WI38 (cell line): ENCODE data around the gene SLC44A4.

Source experiments
- H3K4me3 ChIP-seq: 2 replicates; pipeline ENCODE4 v1.5.1; 2011; ENCODE audit warnings: low read depth, mild to moderate bottlenecking, control low read depth, low read length
- TF ChIP-seq, protein P1 (sequence below): IDR thresholded peaks from 2 replicates; pipeline ENCODE4 v1.5.1; 2012; ENCODE audit warnings: low read depth, mild to moderate bottlenecking, control low read depth, low read length

The SLC44A4 gene

GRCh38 chr6:31878726-31879125 is at the start of gene SLC44A4:
Gene SLC44A4 (minus strand): TSS chr6:31878997. CDS start chr6:31878980, 17 bp downstream.
- no peak within 1 kb of the TSS for H3K4me3 ChIP-seq
- TF ChIP-seq, protein P1, sequence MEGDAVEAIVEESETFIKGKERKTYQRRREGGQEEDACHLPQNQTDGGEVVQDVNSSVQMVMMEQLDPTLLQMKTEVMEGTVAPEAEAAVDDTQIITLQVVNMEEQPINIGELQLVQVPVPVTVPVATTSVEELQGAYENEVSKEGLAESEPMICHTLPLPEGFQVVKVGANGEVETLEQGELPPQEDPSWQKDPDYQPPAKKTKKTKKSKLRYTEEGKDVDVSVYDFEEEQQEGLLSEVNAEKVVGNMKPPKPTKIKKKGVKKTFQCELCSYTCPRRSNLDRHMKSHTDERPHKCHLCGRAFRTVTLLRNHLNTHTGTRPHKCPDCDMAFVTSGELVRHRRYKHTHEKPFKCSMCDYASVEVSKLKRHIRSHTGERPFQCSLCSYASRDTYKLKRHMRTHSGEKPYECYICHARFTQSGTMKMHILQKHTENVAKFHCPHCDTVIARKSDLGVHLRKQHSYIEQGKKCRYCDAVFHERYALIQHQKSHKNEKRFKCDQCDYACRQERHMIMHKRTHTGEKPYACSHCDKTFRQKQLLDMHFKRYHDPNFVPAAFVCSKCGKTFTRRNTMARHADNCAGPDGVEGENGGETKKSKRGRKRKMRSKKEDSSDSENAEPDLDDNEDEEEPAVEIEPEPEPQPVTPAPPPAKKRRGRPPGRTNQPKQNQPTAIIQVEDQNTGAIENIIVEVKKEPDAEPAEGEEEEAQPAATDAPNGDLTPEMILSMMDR = no peak

DNA sequence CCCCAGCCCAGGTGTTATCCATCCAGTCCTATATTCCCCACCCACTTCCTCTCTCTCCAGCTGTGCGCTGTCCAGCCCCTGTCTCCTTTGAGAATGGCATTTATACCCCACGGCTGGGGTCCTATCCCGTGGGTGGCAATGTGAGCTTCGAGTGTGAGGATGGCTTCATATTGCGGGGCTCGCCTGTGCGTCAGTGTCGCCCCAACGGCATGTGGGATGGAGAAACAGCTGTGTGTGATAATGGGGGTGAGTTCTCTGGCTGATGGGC is 49.8 kb upstream of the SLC44A4 start:
- TF ChIP-seq, protein P1 = no peak
- no peak overlapping the region for H3K4me3 ChIP-seq

DNA sequence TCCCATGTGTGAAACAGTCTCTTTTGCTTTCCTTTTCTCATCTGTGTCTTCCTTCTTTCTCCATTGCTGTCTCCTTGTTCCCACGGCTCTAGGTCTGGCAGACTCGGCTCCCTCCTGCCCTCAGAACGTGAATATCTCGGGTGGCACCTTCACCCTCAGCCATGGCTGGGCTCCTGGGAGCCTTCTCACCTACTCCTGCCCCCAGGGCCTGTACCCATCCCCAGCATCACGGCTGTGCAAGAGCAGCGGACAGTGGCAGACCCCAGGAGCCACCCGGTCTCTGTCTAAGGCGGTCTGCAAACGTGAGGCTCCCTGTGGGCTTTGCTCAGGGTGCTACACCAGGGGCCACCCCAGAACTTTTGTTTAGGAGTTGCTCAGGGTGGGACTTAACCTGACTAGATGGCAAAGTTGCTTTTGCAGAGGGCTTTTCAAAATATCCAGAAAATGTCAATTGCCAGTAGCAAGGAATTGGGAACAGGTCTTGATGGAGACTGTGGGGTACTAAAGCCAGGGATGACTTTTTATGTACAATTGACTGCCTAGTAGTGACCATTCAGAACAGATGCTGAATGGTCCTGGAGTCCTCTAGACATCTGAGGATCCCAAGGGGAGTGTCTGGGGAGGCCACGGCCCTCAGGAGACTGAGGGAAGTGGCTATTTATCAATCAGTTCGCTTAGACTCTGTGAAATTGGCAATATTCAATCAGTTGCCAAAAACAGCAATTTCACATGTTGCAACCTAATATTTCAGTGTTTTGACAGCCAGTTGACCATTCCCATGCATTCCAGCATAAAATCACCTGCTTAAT is 49.3 kb upstream of the SLC44A4 start:
- TF ChIP-seq, protein P1 = no peak
- no peak overlapping the region for H3K4me3 ChIP-seq

GRCh38 chr6:31927242-31927862 is 48.6 kb upstream of the SLC44A4 start, which contains the start of gene C2:
Gene C2 (plus strand): TSS chr6:31927717. CDS start chr6:31927753, 36 bp downstream.
- TF ChIP-seq, protein P1 = no peak
- no peak within 1 kb of the TSS for H3K4me3 ChIP-seq

DNA sequence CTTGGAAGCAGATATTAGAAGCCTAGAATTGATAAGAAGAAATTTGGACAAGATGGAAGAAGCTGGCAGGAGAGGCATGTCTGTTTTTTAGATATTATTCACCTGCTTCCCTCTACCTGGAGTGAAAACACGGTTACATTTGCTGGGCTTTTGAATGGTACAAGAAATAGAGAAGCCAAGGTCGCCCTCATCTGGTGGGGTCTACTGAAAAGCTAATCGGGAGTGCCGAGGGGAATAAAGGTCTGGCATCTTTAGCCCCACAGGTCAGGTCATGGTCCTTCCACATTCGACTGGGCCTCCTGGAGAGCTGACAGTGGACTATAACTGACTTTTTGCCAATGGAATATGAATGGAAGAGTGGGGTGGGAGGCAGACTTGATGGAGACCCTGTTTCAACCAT is 44.1 kb upstream of the SLC44A4 start:
- TF ChIP-seq, protein P1 = no peak
- H3K4me3 ChIP-seq = no peak overlapping the region

DNA sequence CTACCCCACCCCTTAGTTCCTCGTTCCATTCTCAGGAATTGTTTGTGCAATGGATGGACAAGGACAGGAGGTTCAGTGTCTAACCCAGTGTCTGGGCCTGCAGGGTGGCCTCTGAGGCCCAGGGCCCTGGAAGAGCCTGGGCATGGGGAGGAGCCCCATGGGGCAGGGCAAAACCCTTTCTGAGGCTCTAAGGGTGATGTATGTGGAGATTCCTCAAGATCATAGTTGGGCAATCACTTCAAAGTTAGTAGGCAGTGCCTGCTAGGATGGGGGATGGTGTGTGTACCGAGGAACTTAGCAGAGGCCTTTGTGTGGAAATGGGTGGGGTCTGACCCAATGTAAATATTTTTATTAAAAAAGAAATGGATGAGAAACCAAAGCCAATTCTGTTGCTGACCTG is 42.0 kb upstream of the SLC44A4 start:
- H3K4me3 ChIP-seq = no peak overlapping the region
- TF ChIP-seq, protein P1 = no peak

DNA sequence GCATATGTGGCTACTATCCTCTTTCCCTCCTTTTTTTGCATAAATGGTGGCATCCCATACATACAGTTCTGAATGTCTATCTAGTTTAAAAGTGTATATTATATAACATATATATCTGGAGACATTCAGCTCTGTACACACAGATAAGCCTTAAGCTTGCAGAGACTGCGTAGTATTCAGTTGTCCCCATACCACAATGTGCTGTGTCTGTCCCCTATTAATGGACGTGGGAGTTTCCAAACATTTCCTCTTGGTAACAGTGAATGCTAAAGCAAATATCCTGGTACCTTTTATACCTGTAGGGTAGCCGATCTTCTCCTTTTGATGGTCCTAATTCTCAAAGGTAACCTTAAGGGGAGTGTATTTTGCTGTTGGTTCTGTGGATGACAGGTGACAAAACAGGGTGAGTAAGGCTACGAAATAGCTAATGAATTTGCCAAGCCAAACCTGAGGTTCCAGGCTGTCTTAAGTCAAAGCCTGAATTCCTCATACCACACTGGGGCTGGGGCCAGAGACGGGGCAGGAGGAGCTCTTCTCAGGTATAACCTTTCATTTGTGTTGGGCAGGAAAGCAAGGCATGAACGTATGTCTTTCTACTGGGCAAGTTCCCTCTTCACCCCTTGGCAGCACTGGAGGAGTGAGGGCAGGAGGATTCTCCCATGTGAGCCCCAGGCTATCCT is 41.0 kb upstream of the SLC44A4 start:
- TF ChIP-seq, protein P1 = no peak
- H3K4me3 ChIP-seq = no peak overlapping the region
